CD4-positive, CD25-positive, alpha-beta regulatory T cell (primary cell): ENCODE data around the gene TMEM119. TPM values are rescaled to one million over a fixed set of nuclear protein-coding genes. Genes with fewer than 3 reads are reported as not detected.
"Not testable (repeated sequence)": the region's sequence is repeated elsewhere in the genome, so short reads cannot be mapped to it uniquely, and the experiment has no call there.

ENCODE experiments used
- ATAC-seq, 2 donors: fragments of 150-1000 bp; cut with Tn5 transposase; one replicate each; pipeline ENCODE4 v1.10.0; 2021; ENCODE audit warnings: low read depth in 2 of 2, moderate number of reproducible peaks in 2 of 2, moderate library complexity in 1 of 2
- DNase-seq, 3 donors: peaks; one replicate each; pipeline versions ENCODE4 v3.0.0 to v3.0.0-alpha.2; 2012 to 2022; ENCODE audit warnings: mixed read lengths in 1 of 3
- H3K27ac ChIP-seq: one replicate; pipeline ENCODE4 v1.7.0; 2013; ENCODE audit warnings: mild to moderate bottlenecking, low read length; ENCODE audit not compliant: insufficient read depth, poor library complexity, severe bottlenecking
- H3K27me3 ChIP-seq: one replicate; pipeline ENCODE4 v1.7.0; 2013; ENCODE audit warnings: low read length; ENCODE audit not compliant: control insufficient read depth, insufficient read depth
- H3K36me3 ChIP-seq: one replicate; pipeline ENCODE4 v1.7.0; 2013; ENCODE audit warnings: mild to moderate bottlenecking, low read length, moderate library complexity; ENCODE audit not compliant: control insufficient read depth, insufficient read depth
- H3K4me1 ChIP-seq: 2 replicates; pipeline ENCODE4 v1.7.0; 2013; ENCODE audit warnings: mild to moderate bottlenecking, low read length; ENCODE audit not compliant: insufficient read depth, control insufficient read depth, poor library complexity, severe bottlenecking
- H3K4me3 ChIP-seq: one replicate; pipeline ENCODE4 v1.7.0; 2013; ENCODE audit warnings: low read depth, mild to moderate bottlenecking, low read length, moderate library complexity
- H3K9me3 ChIP-seq, 2 experiments: 1 replicate in 1 of 2; 2 replicates in 1 of 2; pipeline ENCODE4 v1.7.0; 2013; ENCODE audit warnings: low read length in 2 of 2, mild to moderate bottlenecking in 1 of 2, moderate library complexity in 1 of 2; ENCODE audit not compliant: control insufficient read depth in 2 of 2
- H3K27ac Mint-ChIP-seq, 3 donors: one replicate each; pipeline ENCODE4 v1.8.0; 2020 to 2022; ENCODE audit warnings: mild to moderate bottlenecking in 3 of 3, mixed read lengths in 3 of 3, moderate library complexity in 2 of 3
- H3K27me3 Mint-ChIP-seq: one replicate; pipeline ENCODE4 v1.8.0; 2022; ENCODE audit warnings: mild to moderate bottlenecking, mixed read lengths
- H3K36me3 Mint-ChIP-seq: one replicate; pipeline ENCODE4 v1.8.0; 2020; ENCODE audit warnings: mixed read lengths
- H3K4me1 Mint-ChIP-seq, 4 donors: one replicate each; pipeline ENCODE4 v1.8.0; 2020 to 2022; ENCODE audit warnings: mixed read lengths in 4 of 4, mild to moderate bottlenecking in 1 of 4
- H3K4me3 Mint-ChIP-seq, 4 donors: one replicate each; pipeline ENCODE4 v1.8.0; 2020 to 2022; ENCODE audit warnings: mild to moderate bottlenecking in 4 of 4, mixed read lengths in 4 of 4, moderate library complexity in 3 of 4
- H3K9me3 Mint-ChIP-seq, 7 donors: one replicate each; pipeline ENCODE4 v1.8.0; 2020 to 2022; ENCODE audit warnings: mixed read lengths in 7 of 7, mild to moderate bottlenecking in 3 of 7, moderate library complexity in 2 of 7
- polyA plus RNA-seq, 4 donors: library from polyadenylated mRNA; unstranded; fragments of 300-500 nt; fragmentation: Illumina TruSeq; gene quantifications; one replicate each; pipeline ENCODE4 v1.2.3, GENCODE V29; 2021
- total RNA-seq: library from RNA; stranded (reverse); gene quantifications from one replicate; pipeline ENCODE4 v1.2.3, GENCODE V29; 2022

The TMEM119 gene
- total and polyA plus RNA-seq, 5 donors from 2014 or later = 0.90 to 5.9 (median 2.5) TPM; not detected in 1

GRCh38 chr12:108561852-108562347, 36.0 kb downstream of the TMEM119 start:
- Mint-ChIP-seq H3K36me3 (peaks cover 11% of the 10 kb centered on the region), H3K4me3 (peak overlapping the region; percentile 98 to 100 (median 100)), H3K27ac (peak overlapping the region; percentile 92 to 100 (median 99)), H3K27me3 (no peaks in the 10 kb centered on the region), H3K9me3 (no peaks in the 10 kb centered on the region), H3K4me1 (peaks cover 18 to 61% (median 36%) of the 10 kb centered on the region in 4 donors)
- no peak for ATAC-seq
- H3K4me1 ChIP-seq = peaks cover 69% of the 10 kb centered on the region
- no peaks in the 10 kb centered on the region for H3K9me3 ChIP-seq
- DNase-seq = no peak
- H3K36me3 ChIP-seq = peaks cover 31% of the 10 kb centered on the region
- no peaks in the 10 kb centered on the region for H3K27me3 ChIP-seq
- peak overlapping the region; percentile 93 for H3K27ac ChIP-seq
- H3K4me3 ChIP-seq = peak overlapping the region; percentile 97

GRCh38 chr12:108560752-108561719, 36.8 kb downstream of the TMEM119 start, which contains the start of gene SART3:
Gene SART3, minus strand, starts transcription at chr12:108561173. Its CDS starts 19 bp downstream, at chr12:108561154.
- H3K4me3 ChIP-seq = peak within 1 kb of the TSS; percentile 97
- Mint-ChIP-seq H3K4me3 (peak within 1 kb of the TSS; percentile 98 to 100 (median 100)), H3K27ac (peak within 1 kb of the TSS; percentile 99 to 100 (median 100)), H3K27me3 (no peaks in the 10 kb centered on the region), H3K4me1 (peaks cover 18 to 64% (median 43%) of the 10 kb centered on the region in 4 donors), H3K9me3 (no peaks in the 10 kb centered on the region), H3K36me3 (peaks cover 7% of the 10 kb centered on the region)
- H3K36me3 ChIP-seq = peaks cover 26% of the 10 kb centered on the region
- ATAC-seq = peak; percentile 53 to 54
- H3K27me3 ChIP-seq = no peaks in the 10 kb centered on the region
- peak; percentile 69 to 93 (median 91) for DNase-seq
- no peaks in the 10 kb centered on the region for H3K9me3 ChIP-seq
- peak within 1 kb of the TSS; percentile 93 for H3K27ac ChIP-seq
- peaks cover 75% of the 10 kb centered on the region for H3K4me1 ChIP-seq

DNA sequence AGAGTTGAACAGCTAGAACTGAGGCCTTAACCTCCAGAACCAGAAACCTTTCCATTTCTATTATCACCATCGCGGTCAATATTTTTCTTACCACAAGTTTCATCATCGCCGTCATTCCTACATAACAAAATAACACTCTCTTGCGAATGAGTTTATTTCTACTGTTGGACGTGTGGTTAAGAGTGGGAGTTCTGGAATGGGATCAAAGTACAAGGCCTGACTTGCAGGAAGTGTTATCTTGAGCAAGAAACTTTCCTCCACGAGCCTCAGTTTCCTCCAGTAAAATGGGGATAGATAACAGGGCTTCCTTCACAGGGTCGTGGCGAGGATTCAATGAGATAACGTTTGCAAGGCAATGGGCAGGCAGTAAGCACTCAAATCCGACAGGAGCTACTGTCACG, 37.6 kb downstream of the TMEM119 start:
- H3K4me3 Mint-ChIP-seq = peak overlapping the region; percentile 98 to 100 (median 100)
- peaks cover 18 to 65% (median 44%) of the 10 kb centered on the region in 4 donors for H3K4me1 Mint-ChIP-seq
- peaks cover 73% of the 10 kb centered on the region for H3K4me1 ChIP-seq

GRCh38 chr12:108559748-108560147, 38.1 kb downstream of the TMEM119 start:
- H3K27ac ChIP-seq = no peak overlapping the region
- peaks cover 17% of the 10 kb centered on the region for H3K36me3 ChIP-seq
- H3K9me3 ChIP-seq = no peaks in the 10 kb centered on the region
- peak overlapping the region; percentile 98 to 100 (median 100) for H3K4me3 Mint-ChIP-seq
- no peaks in the 10 kb centered on the region for H3K27me3 ChIP-seq
- peak overlapping the region; percentile 94 to 100 (median 99) for H3K27ac Mint-ChIP-seq
- H3K4me1 ChIP-seq = peaks cover 76% of the 10 kb centered on the region
- ATAC-seq (no peak), DNase-seq (no peak)
- no peaks in the 10 kb centered on the region for H3K9me3 Mint-ChIP-seq
- H3K36me3 Mint-ChIP-seq = peaks cover 10% of the 10 kb centered on the region
- no peaks in the 10 kb centered on the region for H3K27me3 Mint-ChIP-seq
- peak overlapping the region; percentile 97 for H3K4me3 ChIP-seq
- peaks cover 21 to 70% (median 49%) of the 10 kb centered on the region in 4 donors for H3K4me1 Mint-ChIP-seq

More for the DNA sequence above, 37.6 kb downstream of the TMEM119 start:
- peaks cover 23% of the 10 kb centered on the region for H3K36me3 ChIP-seq
- peak overlapping the region; percentile 93 for H3K27ac ChIP-seq
- DNase-seq (no peak), ATAC-seq (no peak)
- H3K4me3 ChIP-seq = peak overlapping the region; percentile 97
- Mint-ChIP-seq H3K27ac (peak overlapping the region; percentile 99 to 100 (median 100)), H3K27me3 (no peaks in the 10 kb centered on the region), H3K36me3 (peaks cover 7% of the 10 kb centered on the region), H3K9me3 (no peaks in the 10 kb centered on the region)
- H3K27me3 ChIP-seq = no peaks in the 10 kb centered on the region
- no peaks in the 10 kb centered on the region for H3K9me3 ChIP-seq

GRCh38 chr12:108559007-108559655, 38.8 kb downstream of the TMEM119 start:
- H3K27me3 ChIP-seq = no peaks in the 10 kb centered on the region
- Mint-ChIP-seq H3K9me3 (no peaks in the 10 kb centered on the region), H3K36me3 (peaks cover 11% of the 10 kb centered on the region), H3K27me3 (no peaks in the 10 kb centered on the region), H3K4me3 (peak overlapping the region; percentile 86 to 100 (median 100)), H3K27ac (peak overlapping the region in 1 of 3 donors; percentile 99), H3K4me1 (peaks cover 23 to 74% (median 52%) of the 10 kb centered on the region in 4 donors)
- H3K4me3 ChIP-seq = peak overlapping the region; percentile 49
- H3K27ac ChIP-seq = peak overlapping the region; percentile 10
- no peak for ATAC-seq
- H3K4me1 ChIP-seq = peaks cover 76% of the 10 kb centered on the region
- H3K36me3 ChIP-seq = peaks cover 12% of the 10 kb centered on the region
- no peaks in the 10 kb centered on the region for H3K9me3 ChIP-seq
- DNase-seq = no peak

DNA sequence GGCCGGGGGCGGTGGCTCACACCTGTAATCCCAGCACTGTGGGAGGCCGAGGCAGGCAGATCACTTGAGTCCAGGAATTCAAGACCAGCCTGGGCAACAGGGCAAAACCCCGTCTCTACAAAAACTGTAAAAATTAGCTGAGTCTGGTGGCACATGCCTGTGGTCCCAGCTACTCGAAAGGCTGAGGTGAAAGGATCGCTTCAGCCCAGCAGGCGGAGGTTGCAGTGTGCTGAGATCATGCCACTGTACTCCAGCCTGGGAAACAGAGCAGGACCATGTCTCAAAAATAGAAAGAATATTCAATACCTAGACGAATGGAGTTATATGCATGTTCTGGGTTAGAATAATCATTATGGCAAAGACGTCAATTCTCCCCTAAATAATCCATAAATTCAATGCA, 42.5 kb downstream of the TMEM119 start:
- peak overlapping the region; percentile 40 for H3K4me3 ChIP-seq
- H3K36me3 Mint-ChIP-seq = not testable (repeated sequence)

GRCh38 chr12:108553799-108554198, 44.1 kb downstream of the TMEM119 start:
- Mint-ChIP-seq H3K4me3 (peak overlapping the region in 1 of 4 donors; percentile 45), H3K27me3 (no peaks in the 10 kb centered on the region), H3K9me3 (no peaks in the 10 kb centered on the region), H3K27ac (peak overlapping the region in 1 of 3 donors; percentile 8), H3K4me1 (peaks cover 11 to 91% (median 74%) of the 10 kb centered on the region in 4 donors), H3K36me3 (peaks cover 13% of the 10 kb centered on the region)
- Histone ChIP-seq H3K4me3 (peak overlapping the region; percentile 26), H3K4me1 (peaks cover 41% of the 10 kb centered on the region), H3K27ac (no peak overlapping the region), H3K9me3 (no peaks in the 10 kb centered on the region), H3K27me3 (no peaks in the 10 kb centered on the region), H3K36me3 (peaks cover 14% of the 10 kb centered on the region)
- DNase-seq (no peak), ATAC-seq (no peak)

More for the DNA sequence above, 42.5 kb downstream of the TMEM119 start:
- peak overlapping the region in 2 of 3 donors; percentile 31 to 51 for H3K27ac Mint-ChIP-seq
- H3K9me3 ChIP-seq, H3K27me3 ChIP-seq, ATAC-seq, H3K9me3 Mint-ChIP-seq, H3K27me3 Mint-ChIP-seq, DNase-seq, H3K27ac ChIP-seq: not testable (repeated sequence)
- H3K4me3 Mint-ChIP-seq = peak overlapping the region in 3 of 4 donors; percentile 6 to 44 (median 29)
- peaks cover 57% of the 10 kb centered on the region for H3K4me1 ChIP-seq
- peaks cover 10 to 94% (median 75%) of the 10 kb centered on the region in 4 donors for H3K4me1 Mint-ChIP-seq
- H3K36me3 ChIP-seq = peaks cover 12% of the 10 kb centered on the region
